Measurements from ENCODE around the gene HSPA1L. TPM values are rescaled to one million over a fixed set of nuclear protein-coding genes. Genes with fewer than 3 reads are reported as not detected.

The HSPA1L gene
- total RNA-seq, 2 experiments from 2014 or later = 2.8 to 3.0 TPM

DNA sequence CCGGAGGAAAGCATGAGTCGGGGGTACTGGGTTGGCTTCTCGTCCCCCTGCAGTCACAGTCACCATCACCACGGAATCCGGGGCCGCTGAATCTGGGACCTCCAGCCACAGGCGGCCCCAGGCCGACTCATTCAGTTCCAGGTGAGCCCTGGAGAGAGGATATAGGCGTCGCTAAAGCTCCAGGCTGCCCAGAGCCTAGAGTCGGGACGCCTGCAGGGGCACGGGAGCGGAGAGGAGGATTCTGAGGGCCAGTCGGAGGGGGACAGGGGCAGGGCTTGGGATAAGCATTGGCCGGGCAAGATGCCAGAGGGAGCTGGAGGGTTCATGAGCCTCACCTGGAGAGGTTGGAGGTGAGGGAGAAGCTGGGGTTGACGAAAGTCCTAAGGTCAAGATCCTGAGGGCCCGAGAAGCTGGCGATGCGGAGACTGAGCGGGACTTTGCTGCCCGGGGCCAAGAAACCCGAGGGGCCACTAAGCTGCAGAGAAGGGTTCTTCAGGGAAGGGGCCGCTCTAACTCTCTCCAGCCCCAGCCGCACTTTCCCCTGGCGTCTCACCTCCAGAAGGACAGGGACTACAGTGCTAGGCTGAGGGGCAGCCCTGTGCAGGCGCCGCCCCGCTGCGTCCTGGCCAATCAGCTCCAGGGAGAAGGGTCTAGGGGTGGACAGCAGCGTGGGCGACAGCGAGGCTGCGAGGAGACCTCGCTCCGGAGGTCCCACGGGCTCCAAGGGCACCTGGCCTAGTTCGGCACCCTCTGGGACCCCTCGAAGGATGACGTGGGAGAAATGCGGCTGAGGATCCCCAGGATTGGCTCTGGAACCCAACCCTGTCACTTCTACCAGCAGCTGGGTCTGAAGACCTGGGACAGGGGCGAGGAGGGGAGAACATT lies 48.9 kb downstream of the HSPA1L start:
- POLR2A ChIA-PET = interaction anchor here (0.8 to 1.1 kb wide), 4 partner anchors 9 to 63 kb away, joined by 3 to 4 read pairs (median 3); partner anchors contain the start of genes ABHD16A, CLIC1 and VARS1
- Mint-ChIP-seq H3K36me3 (ENCODE audit: low read depth) (peaks cover 32% of the 10 kb centered on the region), H3K9me3 (no peaks in the 10 kb centered on the region), H3K27me3 (no peaks in the 10 kb centered on the region), H3K4me3 (no peak overlapping the region), H3K4me1 (peaks cover 29% of the 10 kb centered on the region), H3K27ac (no peak overlapping the region)
- DNase-seq = no peak
- CTCF ChIA-PET = interaction anchor here (1.0 to 1.3 kb wide), 2 partner anchors 25 to 28 kb away, joined by 3 read pairs; no protein-coding TSS in a partner anchor

- H3K27ac Mint-ChIP-seq = no peak overlapping the region
- peaks cover 38% of the 10 kb centered on the region for H3K36me3 Mint-ChIP-seq (ENCODE audit: low read depth)
- no peak for DNase-seq
- ChIA-PET POLR2A (interaction anchor here (1.0 kb wide), 2 partner anchors 8 to 30 kb away, joined by 3 to 4 read pairs; partner anchors contain the start of gene VARS1), CTCF (interaction anchor here (1.0 to 1.3 kb wide), 2 partner anchors 24 to 27 kb away, joined by 3 read pairs; no protein-coding TSS in a partner anchor)
- peaks cover 24% of the 10 kb centered on the region for H3K4me1 Mint-ChIP-seq
- H3K27me3 Mint-ChIP-seq = no peaks in the 10 kb centered on the region
- no peak overlapping the region for H3K4me3 Mint-ChIP-seq
- no peaks in the 10 kb centered on the region for H3K9me3 Mint-ChIP-seq
These were observed 49.5 kb downstream of the HSPA1L start for GRCh38 chr6:31765559-31765909.

- Mint-ChIP-seq H3K9me3 (no peaks in the 10 kb centered on the region), H3K27me3 (no peaks in the 10 kb centered on the region), H3K4me1 (peaks cover 16% of the 10 kb centered on the region), H3K27ac (no peak overlapping the region), H3K4me3 (no peak overlapping the region), H3K36me3 (ENCODE audit: low read depth) (peaks cover 39% of the 10 kb centered on the region)
- CTCF ChIA-PET = interaction anchor here (1.3 kb wide), 1 partner anchor 53 kb away, joined by 3 read pairs; no protein-coding TSS in a partner anchor
- DNase-seq = no peak
- POLR2A ChIA-PET = no interaction called here
These were observed 50.9 kb downstream of the HSPA1L start for GRCh38 chr6:31764198-31764597.

GRCh38 chr6:31763619-31763940 lies 51.5 kb downstream of the HSPA1L start:
- Mint-ChIP-seq H3K4me1 (peaks cover 14% of the 10 kb centered on the region), H3K36me3 (ENCODE audit: low read depth) (peaks cover 36% of the 10 kb centered on the region), H3K27me3 (no peaks in the 10 kb centered on the region), H3K4me3 (no peak overlapping the region), H3K27ac (peak overlapping the region; percentile 2), H3K9me3 (no peaks in the 10 kb centered on the region)
- POLR2A ChIA-PET = no interaction called here
- CTCF ChIA-PET = interaction anchor here (0.6 kb wide), 1 partner anchor 26 kb away, joined by 3 read pairs; no protein-coding TSS in a partner anchor
- DNase-seq = no peak

DNA sequence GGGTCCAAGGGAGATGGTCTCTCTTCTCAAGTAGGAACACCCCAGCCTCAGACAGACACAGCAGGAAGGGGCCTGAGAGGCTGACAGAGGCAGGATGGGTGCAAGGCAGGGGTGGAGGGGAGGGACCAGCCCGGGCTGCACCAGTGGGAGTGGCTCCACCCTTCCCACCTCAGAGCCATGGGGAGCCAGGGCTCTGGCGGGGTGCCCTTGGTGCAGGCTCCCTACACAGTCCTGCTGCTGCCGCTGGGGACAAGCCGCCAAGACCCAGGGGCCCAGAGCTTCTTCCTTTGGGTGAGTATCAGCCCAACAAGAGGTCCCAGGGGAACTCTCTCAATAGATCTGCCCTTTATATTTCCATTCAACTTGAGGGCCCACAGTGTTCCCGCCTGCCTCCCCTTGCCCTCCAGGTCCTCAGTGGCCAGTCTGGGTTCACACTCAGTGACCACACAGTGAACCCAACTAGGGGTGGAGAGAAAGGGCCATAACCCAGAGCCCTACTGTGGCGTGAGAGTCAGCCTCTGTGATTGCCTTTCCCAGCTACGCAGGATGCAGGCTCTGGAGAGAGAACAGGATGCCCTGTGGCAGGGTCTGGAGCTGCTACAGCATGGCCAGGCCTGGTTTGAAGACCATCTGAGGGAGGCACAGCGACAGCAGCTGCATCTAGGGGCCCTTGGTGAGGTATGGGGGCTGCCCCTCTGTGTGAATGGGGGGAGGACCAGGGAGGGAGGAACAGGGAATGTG lies 52.0 kb downstream of the HSPA1L start:
- peak overlapping the region; percentile 2 for H3K27ac Mint-ChIP-seq
- ChIA-PET POLR2A (no interaction called here), CTCF (interaction anchor here (0.6 kb wide), 1 partner anchor 27 kb away, joined by 3 read pairs; no protein-coding TSS in a partner anchor)
- H3K36me3 Mint-ChIP-seq (ENCODE audit: low read depth) = peaks cover 34% of the 10 kb centered on the region
- DNase-seq = no peak
- H3K9me3 Mint-ChIP-seq = no peaks in the 10 kb centered on the region
- no peaks in the 10 kb centered on the region for H3K27me3 Mint-ChIP-seq
- H3K4me3 Mint-ChIP-seq = no peak overlapping the region
- peaks cover 11% of the 10 kb centered on the region for H3K4me1 Mint-ChIP-seq

- POLR2A ChIA-PET = no interaction called here
- no peak for DNase-seq
- Mint-ChIP-seq H3K4me3 (no peak within 1 kb of the TSS), H3K27me3 (no peaks in the 10 kb centered on the region), H3K36me3 (ENCODE audit: low read depth) (peaks cover 36% of the 10 kb centered on the region), H3K27ac (peak within 1 kb of the TSS; percentile 2), H3K4me1 (peaks cover 11% of the 10 kb centered on the region), H3K9me3 (no peaks in the 10 kb centered on the region)
- CTCF ChIA-PET = no interaction called here
These were observed 52.7 kb downstream of the HSPA1L start, which contains the start of gene SAPCD1 for GRCh38 chr6:31762356-31762755. Gene SAPCD1 (plus strand): TSS chr6:31762656. CDS start chr6:31763055, 399 bp downstream.

DNA sequence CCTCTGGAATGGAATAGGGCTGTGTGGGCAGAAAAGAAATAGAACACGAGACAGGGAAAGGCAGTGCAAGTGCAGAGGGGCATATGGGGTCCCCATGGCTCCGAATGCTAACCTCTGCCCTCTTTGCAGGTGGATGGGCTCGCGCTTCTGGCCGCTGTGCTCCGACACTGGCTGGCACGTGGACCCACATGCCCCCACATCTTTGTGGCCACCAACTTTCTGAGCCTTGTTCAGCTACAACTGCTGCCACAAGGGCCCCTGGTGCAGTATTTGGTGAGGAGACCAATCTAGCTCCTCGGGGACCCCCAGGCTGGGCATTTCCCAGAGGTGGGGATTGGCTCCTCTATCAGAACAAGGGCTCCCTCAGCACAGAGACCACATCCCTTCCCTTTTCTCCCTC lies 53.7 kb downstream of the HSPA1L start:
- CTCF ChIA-PET = no interaction called here
- POLR2A ChIA-PET = interaction anchor here (1.1 to 1.3 kb wide), 2 partner anchors 24 to 31 kb away, joined by 4 to 7 read pairs; no protein-coding TSS in a partner anchor

GRCh38 chr6:31760790-31761189 lies 54.3 kb downstream of the HSPA1L start:
- Mint-ChIP-seq H3K9me3 (no peaks in the 10 kb centered on the region), H3K4me3 (no peak overlapping the region), H3K27ac (no peak overlapping the region), H3K36me3 (ENCODE audit: low read depth) (peaks cover 33% of the 10 kb centered on the region), H3K4me1 (peaks cover 11% of the 10 kb centered on the region), H3K27me3 (no peaks in the 10 kb centered on the region)
- CTCF ChIA-PET = no interaction called here
- DNase-seq = no peak
- POLR2A ChIA-PET = interaction anchor here (1.1 to 1.3 kb wide), 2 partner anchors 23 to 31 kb away, joined by 4 to 7 read pairs; no protein-coding TSS in a partner anchor

More for the DNA sequence above, 53.7 kb downstream of the HSPA1L start:
- Mint-ChIP-seq H3K27ac (no peak overlapping the region), H3K36me3 (ENCODE audit: low read depth) (peaks cover 33% of the 10 kb centered on the region), H3K27me3 (no peaks in the 10 kb centered on the region), H3K4me1 (peaks cover 11% of the 10 kb centered on the region), H3K9me3 (no peaks in the 10 kb centered on the region), H3K4me3 (no peak overlapping the region)
- no peak for DNase-seq

Other genes starting within 250 kb of the HSPA1L start
- gene LTA, start 243.0 kb downstream of the HSPA1L start, total RNA-seq = 10 to 100 TPM; 37.2 to 38.4 TPM
- gene TNF, start 239.7 kb downstream of the HSPA1L start, total RNA-seq = 100 to 1,000 TPM; 124 to 130 TPM
- 1,000 to 10,000 TPM; 1,185 to 1,194 TPM for gene LTB, start 232.9 kb downstream of the HSPA1L start, total RNA-seq
- gene LST1, start 229.0 kb downstream of the HSPA1L start, total RNA-seq = 10 to 100 TPM; 69.8 to 74.5 TPM
- 10 to 100 TPM; 76.4 to 78.3 TPM for gene NCR3, start 222.3 kb downstream of the HSPA1L start, total RNA-seq
- gene AIF1, start 200.0 kb downstream of the HSPA1L start, total RNA-seq = 10 to 100 TPM; 11.3 to 11.7 TPM
- gene PRRC2A, start 194.6 kb downstream of the HSPA1L start, total RNA-seq = 100 to 1,000 TPM; 215 to 222 TPM
- gene BAG6, start 162.6 kb downstream of the HSPA1L start, total RNA-seq = 100 to 1,000 TPM; 275 to 282 TPM
- 1 to 10 TPM; 2.9 to 3.6 TPM for gene APOM, start 159.4 kb downstream of the HSPA1L start, total RNA-seq
- 10 to 100 TPM; 26.4 to 26.7 TPM for gene C6orf47, start 154.5 kb downstream of the HSPA1L start, total RNA-seq
- gene GPANK1, start 150.3 kb downstream of the HSPA1L start, total RNA-seq = 10 to 100 TPM; 33.6 to 35.2 TPM
- gene CSNK2B, start 149.2 kb downstream of the HSPA1L start, total RNA-seq = 100 to 1,000 TPM; 199 to 212 TPM
- gene LY6G5B, start 145.3 kb downstream of the HSPA1L start, total RNA-seq = 10 to 100 TPM; 16.7 to 17.2 TPM
- 1 to 10 TPM; 2.3 to 2.6 TPM for gene LY6G5C, start 134.2 kb downstream of the HSPA1L start, total RNA-seq
- gene ABHD16A, start 112.0 kb downstream of the HSPA1L start, total RNA-seq = 10 to 100 TPM; 53.1 to 55.0 TPM
- gene LY6G6F, start 108.4 kb downstream of the HSPA1L start, total RNA-seq = not detected
- gene LY6G6D, start 99.9 kb downstream of the HSPA1L start, total RNA-seq = not detected
- not detected for gene LY6G6C, start 93.5 kb downstream of the HSPA1L start, total RNA-seq
- not detected for gene MPIG6B, start 91.9 kb downstream of the HSPA1L start, total RNA-seq
- gene DDAH2, start 86.0 kb downstream of the HSPA1L start, total RNA-seq = 10 to 100 TPM; 22.1 to 23.9 TPM
- 100 to 1,000 TPM; 640 to 644 TPM for gene CLIC1, start 78.8 kb downstream of the HSPA1L start, total RNA-seq
- gene MSH5, start 75.3 kb downstream of the HSPA1L start, total RNA-seq = 10 to 100 TPM; 60.1 to 63.2 TPM
- 10 to 100 TPM; 10.7 to 14.6 TPM for gene SAPCD1, start 52.6 kb downstream of the HSPA1L start, total RNA-seq
- 10 to 100 TPM; 11.0 to 12.2 TPM for gene VWA7, start 38.0 kb downstream of the HSPA1L start, total RNA-seq
- gene VARS1, start 19.5 kb downstream of the HSPA1L start, total RNA-seq = 10 to 100 TPM; 84.1 to 88.4 TPM
- gene LSM2, start 8.3 kb downstream of the HSPA1L start, total RNA-seq = 100 to 1,000 TPM; 100 to 108 TPM
- 100 to 1,000 TPM; 147 to 151 TPM for gene HSPA1A, start 260 bp upstream of the HSPA1L start, total RNA-seq
- 10 to 100 TPM; 60.6 to 62.6 TPM for gene HSPA1B, start 12.5 kb upstream of the HSPA1L start, total RNA-seq
- 10 to 100 TPM; 29.2 to 29.6 TPM for gene NEU1, start 47.5 kb upstream of the HSPA1L start, total RNA-seq
- under 1 TPM in 1 of 2 experiments, not detected in 1; 0.38 TPM for gene SLC44A4, start 63.7 kb upstream of the HSPA1L start, total RNA-seq
- gene EHMT2, start 82.4 kb upstream of the HSPA1L start, total RNA-seq = 10 to 100 TPM; 57.0 to 58.4 TPM
- 1 to 10 TPM in 1 of 2 experiments, under 1 TPM in 1; 0.98 to 1.1 TPM for gene ZBTB12, start 86.8 kb upstream of the HSPA1L start, total RNA-seq
- gene C2, start 112.4 kb upstream of the HSPA1L start, total RNA-seq = 1 to 10 TPM in 1 of 2 experiments, under 1 TPM in 1; 0.45 to 1.0 TPM
- gene CFB, start 130.8 kb upstream of the HSPA1L start, total RNA-seq = under 1 TPM; 0.58 to 0.60 TPM
- 10 to 100 TPM; 69.6 to 70.6 TPM for gene NELFE, start 143.7 kb upstream of the HSPA1L start, total RNA-seq
- 10 to 100 TPM; 69.4 to 74.2 TPM for gene SKIC2, start 143.9 kb upstream of the HSPA1L start, total RNA-seq
- 10 to 100 TPM; 16.7 to 17.5 TPM for gene DXO, start 156.9 kb upstream of the HSPA1L start, total RNA-seq
- 1 to 10 TPM; 3.3 to 5.7 TPM for gene C4A, start 166.8 kb upstream of the HSPA1L start, total RNA-seq
- 1 to 10 TPM; 3.4 to 5.0 TPM for gene C4B, start 199.5 kb upstream of the HSPA1L start, total RNA-seq
- under 1 TPM in 1 of 2 experiments, not detected in 1; 0.23 TPM for gene CYP21A2, start 223.1 kb upstream of the HSPA1L start, total RNA-seq